IPS-20b (cell line): ENCODE results near the gene C19orf38.
"Not testable (repeated sequence)": the region's sequence is repeated elsewhere in the genome, so short reads cannot be mapped to it uniquely, and the experiment has no call there.

Experiments used
- H3K27ac ChIP-seq: one replicate; pipeline ENCODE4 v1.5.1; 2013; ENCODE audit warnings: low read length
- H3K27me3 ChIP-seq: 2 replicates; pipeline ENCODE4 v1.6.1; 2013; ENCODE audit warnings: mild to moderate bottlenecking, low read length, inconsistent platforms; ENCODE audit not compliant: insufficient read depth
- H3K36me3 ChIP-seq: 2 replicates; pipeline ENCODE4 v1.6.1; 2013; ENCODE audit warnings: low read depth, mild to moderate bottlenecking, inconsistent platforms, low read length, moderate library complexity; ENCODE audit not compliant: insufficient read depth
- H3K4me1 ChIP-seq: 2 replicates; pipeline ENCODE4 v1.6.1; 2013; ENCODE audit warnings: mild to moderate bottlenecking, control low read depth, inconsistent platforms, low read length, moderate library complexity; ENCODE audit not compliant: insufficient read depth
- H3K4me3 ChIP-seq: 2 replicates; pipeline ENCODE4 v1.5.1; 2013; ENCODE audit warnings: mild to moderate bottlenecking, low read length, inconsistent platforms
- H3K9ac ChIP-seq: 2 replicates; pipeline ENCODE4 v1.6.1; 2013; ENCODE audit warnings: low read depth, mild to moderate bottlenecking, inconsistent platforms, low read length, moderate library complexity
- H3K9me3 ChIP-seq: 2 replicates; pipeline ENCODE4 v1.6.1; 2013; ENCODE audit warnings: mild to moderate bottlenecking, low read depth, low read length, inconsistent platforms; ENCODE audit not compliant: insufficient read depth

C19orf38 gene

DNA sequence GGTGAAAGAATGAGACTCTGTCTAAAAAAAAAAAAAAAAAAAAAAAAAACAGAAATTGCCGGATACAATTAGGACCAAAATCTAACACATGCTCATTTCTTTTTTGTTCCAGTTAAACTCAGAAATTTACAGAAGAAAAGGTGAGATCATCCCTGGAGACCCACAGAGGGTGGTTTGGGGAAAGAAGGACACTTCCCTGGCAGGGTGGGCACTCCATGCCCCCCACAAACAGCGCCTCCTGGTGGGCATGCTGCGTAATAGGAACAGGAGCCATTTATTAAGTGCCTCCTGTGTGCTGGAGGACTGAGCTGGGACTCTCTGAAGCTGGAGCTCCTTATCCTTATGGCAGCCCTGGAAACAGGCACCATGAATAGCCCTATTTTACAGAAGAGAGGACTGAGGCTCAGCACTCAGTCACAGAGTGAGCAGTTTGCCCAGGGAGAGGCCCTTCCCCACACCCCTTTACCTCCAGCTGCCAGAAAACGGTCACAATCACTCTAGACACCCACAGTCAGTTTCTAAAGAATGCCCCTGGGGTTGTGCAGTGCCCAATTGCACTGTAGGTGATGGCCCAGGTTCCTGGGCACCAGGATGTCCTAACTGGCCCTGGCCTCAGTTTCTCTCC lies 10.1 kb downstream of the C19orf38 start:
- Histone ChIP-seq H3K9ac (no peak overlapping the region), H3K27me3 (no peaks in the 10 kb centered on the region), H3K27ac (no peak overlapping the region), H3K4me1 (no peaks in the 10 kb centered on the region), H3K36me3 (no peaks in the 10 kb centered on the region), H3K9me3 (no peaks in the 10 kb centered on the region), H3K4me3 (no peak overlapping the region)

DNA sequence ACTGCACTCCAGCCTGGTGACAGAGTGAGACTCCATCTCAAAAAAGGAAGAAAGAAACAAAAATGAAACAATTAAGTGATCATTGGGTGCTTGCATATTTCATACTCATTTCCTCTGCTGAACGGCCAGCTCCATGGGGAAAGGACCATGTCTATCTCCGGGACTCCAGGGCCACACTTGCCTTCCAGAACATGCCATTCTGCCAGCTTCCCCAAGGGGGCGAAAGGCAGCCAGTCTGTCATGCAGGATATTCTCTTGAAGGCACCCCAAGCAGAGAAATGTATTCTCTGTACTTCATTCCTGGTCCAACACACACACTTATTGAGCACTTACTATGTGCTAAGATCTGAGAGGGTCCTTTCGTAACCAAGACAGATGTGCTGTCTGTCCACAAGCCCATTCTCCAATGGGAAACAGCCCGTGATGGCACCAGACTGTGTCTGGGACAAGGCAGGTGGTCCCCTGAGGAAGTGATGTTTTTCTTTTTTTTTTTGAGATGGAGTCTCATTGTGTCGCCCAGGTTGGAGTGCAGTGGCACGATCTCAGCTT lies 13.0 kb downstream of the C19orf38 start:
- H3K9me3 ChIP-seq, result no peaks in the 10 kb centered on the region

DNA sequence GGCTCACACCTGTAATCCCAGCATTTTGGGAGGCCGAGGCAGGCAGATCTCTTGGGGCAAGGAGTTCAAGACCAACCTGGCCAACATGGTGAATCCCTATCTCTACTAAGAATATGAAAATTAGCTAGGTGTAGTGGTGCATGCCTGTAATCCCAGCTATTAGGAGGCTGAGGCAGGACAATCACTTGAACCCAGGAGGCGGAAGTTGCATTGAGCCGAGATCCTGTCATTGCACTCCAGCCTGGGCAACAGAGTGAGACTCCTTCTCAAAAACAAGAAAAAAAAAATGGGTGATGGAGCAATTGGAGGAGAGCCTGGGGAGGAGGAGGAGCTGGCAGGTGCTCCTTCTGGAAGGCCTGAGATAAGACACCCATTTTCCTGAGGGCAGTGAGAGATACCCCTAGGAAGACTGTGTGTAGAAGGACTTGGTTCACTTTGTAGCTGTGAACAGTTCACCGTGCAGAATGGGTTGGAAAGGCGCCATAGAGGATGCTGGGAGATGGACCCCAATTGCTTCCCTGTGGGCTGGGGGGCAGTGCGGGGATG lies 14.4 kb downstream of the C19orf38 start:
- Histone ChIP-seq H3K36me3 (no peaks in the 10 kb centered on the region), H3K9ac (no peak overlapping the region), H3K27ac (no peak overlapping the region), H3K9me3 (no peaks in the 10 kb centered on the region), H3K4me1 (no peaks in the 10 kb centered on the region), H3K4me3 (no peak overlapping the region), H3K27me3 (no peaks in the 10 kb centered on the region)

More for the DNA sequence above, 13.0 kb downstream of the C19orf38 start:
- Histone ChIP-seq H3K27me3 (no peaks in the 10 kb centered on the region), H3K9ac (no peak overlapping the region), H3K36me3 (no peaks in the 10 kb centered on the region), H3K4me3 (no peak overlapping the region), H3K27ac (no peak overlapping the region), H3K4me1 (no peaks in the 10 kb centered on the region)

DNA sequence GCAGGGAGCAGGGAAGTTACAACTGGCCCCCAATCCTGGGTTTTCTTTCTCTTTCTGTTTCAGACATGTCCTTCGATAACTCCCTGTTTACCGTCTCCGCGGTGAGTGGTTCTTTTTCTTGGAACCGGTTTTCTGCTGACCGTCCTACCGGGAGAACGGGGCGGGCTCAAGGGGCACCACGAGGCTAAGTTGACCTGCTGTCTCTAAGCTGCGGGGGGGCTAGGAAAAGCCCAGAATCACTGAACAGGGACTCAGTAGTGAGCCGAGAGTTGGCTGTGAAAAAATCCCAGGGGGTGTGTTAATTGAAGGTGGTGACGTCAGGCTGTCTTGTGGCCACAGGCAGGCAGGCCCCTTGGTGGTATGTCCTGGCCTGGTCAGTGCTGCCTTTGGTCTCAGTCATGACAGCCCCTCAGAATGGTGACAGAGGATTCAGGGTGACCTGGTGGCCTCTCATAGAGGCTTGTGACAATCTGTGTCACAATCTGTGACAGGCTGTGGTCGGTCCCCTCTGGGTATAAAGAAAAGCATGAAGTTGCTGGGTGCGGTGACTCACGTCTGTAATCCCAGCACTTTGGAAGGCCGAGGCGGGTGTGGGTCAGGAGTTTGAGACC lies 15.0 kb downstream of the C19orf38 start:
- Histone ChIP-seq H3K9ac (no peak overlapping the region), H3K36me3 (no peaks in the 10 kb centered on the region), H3K4me3 (no peak overlapping the region), H3K27me3 (no peaks in the 10 kb centered on the region), H3K27ac (no peak overlapping the region), H3K4me1 (no peaks in the 10 kb centered on the region), H3K9me3 (no peaks in the 10 kb centered on the region)

DNA sequence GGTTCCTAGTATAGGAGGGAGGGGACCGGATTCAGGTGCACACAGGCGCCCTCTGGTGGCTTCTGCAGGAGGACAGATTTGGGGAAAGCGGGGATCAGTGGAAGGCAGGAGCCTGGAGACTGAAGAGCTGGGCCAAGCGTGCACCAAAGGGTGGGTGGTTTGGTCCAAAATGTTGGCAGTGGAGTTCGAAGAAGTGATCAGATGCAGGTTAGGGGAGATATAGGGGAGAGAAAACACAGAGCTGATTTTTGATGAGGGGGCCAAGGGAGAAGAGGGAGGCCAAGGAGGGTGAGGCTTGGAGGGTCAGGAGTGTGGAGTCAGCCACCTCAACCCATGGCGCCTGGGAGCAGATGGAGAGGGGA lies 16.3 kb downstream of the C19orf38 start:
- Histone ChIP-seq H3K9me3 (no peaks in the 10 kb centered on the region), H3K4me3 (no peak overlapping the region), H3K9ac (no peak overlapping the region), H3K27ac (no peak overlapping the region), H3K27me3 (no peaks in the 10 kb centered on the region), H3K4me1 (no peaks in the 10 kb centered on the region), H3K36me3 (no peaks in the 10 kb centered on the region)

DNA sequence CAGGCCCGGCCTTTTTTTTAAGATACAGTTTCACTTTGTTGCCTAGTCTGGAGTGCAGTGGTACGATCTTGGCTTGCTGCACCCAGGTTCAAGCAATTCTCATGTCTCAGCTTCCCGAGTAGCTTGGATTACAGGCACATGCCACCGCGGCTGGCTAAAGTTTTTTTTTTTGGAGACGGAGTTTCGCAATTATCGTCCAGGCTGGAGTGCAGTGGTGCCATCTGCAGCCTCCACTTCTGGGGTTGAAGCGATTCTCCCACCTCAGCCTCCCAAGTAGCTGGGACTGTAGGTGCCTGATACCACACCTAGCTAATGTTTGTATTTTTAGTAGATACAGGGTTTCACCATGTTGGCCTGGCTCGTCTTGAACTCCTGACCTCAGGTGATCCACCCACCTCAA lies 18.3 kb downstream of the C19orf38 start:
- Histone ChIP-seq H3K36me3 (no peaks in the 10 kb centered on the region), H3K9ac (no peak overlapping the region), H3K27me3 (no peaks in the 10 kb centered on the region), H3K4me1 (no peaks in the 10 kb centered on the region), H3K9me3 (no peaks in the 10 kb centered on the region), H3K4me3 (no peak overlapping the region), H3K27ac (no peak overlapping the region)

DNA sequence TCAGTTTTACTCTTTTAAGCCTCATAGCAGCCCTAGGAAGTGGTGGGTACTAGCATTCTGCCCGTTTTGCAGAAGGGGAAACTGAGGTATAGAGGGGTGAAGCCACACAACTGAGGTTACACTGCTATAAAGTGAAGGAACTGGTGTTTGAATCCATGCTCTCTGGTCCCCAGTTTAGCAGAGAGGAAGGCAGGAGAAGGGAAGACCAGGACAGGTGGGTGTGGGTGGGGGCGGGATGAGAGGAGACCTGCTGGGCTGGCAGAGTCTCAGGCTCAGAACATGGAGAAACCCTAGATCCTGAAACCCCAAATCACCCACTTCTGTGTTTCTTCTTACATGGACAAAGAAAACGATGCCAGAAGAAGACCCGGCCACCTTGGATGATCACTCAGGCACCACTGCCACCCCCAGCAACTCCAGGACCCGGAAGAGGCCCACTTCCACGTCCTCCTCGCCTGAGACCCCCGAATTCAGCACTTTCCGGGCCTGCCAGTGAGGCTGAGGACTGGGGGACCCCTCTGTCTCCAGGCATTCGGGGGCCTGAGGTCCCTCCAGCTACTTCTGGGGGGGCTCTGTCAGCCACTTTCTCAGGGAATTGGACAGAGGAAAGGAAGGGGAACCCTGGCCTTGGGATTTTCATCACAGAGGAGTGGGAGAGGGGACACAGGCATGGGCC lies 20.8 kb downstream of the C19orf38 start:
- Histone ChIP-seq H3K36me3 (no peaks in the 10 kb centered on the region), H3K9me3 (no peaks in the 10 kb centered on the region), H3K9ac (no peak overlapping the region), H3K27ac (no peak overlapping the region), H3K4me1 (peaks cover 6% of the 10 kb centered on the region; the same call in 1 of the 2 replicates), H3K27me3 (no peaks in the 10 kb centered on the region), H3K4me3 (no peak overlapping the region)

DNA sequence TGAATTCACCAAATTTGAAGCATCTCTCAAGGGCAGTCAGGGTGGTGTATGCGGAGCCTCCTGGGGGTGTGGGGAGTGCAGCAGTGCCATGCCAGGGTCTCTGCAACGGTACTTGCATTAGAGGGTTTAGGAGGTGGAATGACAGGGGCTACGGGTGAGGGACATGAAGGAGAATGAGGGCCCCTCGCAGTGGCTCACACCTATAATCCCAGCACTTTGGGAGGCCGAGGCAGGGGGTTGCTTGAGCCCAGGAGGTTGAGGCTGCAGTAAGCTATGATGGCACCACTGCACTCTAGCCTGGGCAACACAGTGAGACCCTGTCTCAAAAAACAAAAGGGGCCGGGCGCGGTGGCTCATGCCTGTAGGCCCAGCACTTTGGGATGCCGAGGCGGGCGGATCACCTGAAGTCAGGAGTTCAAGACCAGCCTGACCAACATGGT lies 21.7 kb downstream of the C19orf38 start:
- not testable (repeated sequence) for H3K9me3 ChIP-seq, H3K27ac ChIP-seq, H3K27me3 ChIP-seq, H3K36me3 ChIP-seq, H3K4me1 ChIP-seq, H3K4me3 ChIP-seq
- peak overlapping the region; percentile 85; the same call in 1 of the 2 replicates for H3K9ac ChIP-seq

DNA sequence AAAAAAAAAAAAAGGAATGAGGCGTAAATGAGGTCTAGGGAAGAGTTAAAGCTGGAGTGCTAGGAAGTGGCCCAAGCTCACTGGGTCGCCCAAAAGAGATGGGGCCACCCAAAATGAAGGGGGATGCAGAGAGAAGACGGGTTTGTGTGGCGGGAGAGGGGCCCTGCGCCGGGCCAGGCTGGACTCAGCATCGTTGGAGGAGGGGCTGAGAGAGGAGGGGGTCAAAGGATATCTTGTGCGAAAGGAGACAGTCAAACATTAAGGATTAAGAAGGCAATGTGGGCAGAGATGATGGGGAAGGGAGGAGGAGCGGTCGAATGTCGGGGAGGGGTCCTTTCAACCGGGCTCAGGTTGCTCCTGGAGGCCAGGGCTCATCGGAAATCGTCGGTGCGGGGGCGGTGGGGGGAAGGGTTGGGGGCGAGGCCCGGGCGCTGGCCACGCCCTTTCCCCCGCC lies 22.3 kb downstream of the C19orf38 start:
- Histone ChIP-seq H3K27ac (peak overlapping the region; percentile 59), H3K4me1 (peaks cover 6% of the 10 kb centered on the region; the same call in 1 of the 2 replicates)

DNA sequence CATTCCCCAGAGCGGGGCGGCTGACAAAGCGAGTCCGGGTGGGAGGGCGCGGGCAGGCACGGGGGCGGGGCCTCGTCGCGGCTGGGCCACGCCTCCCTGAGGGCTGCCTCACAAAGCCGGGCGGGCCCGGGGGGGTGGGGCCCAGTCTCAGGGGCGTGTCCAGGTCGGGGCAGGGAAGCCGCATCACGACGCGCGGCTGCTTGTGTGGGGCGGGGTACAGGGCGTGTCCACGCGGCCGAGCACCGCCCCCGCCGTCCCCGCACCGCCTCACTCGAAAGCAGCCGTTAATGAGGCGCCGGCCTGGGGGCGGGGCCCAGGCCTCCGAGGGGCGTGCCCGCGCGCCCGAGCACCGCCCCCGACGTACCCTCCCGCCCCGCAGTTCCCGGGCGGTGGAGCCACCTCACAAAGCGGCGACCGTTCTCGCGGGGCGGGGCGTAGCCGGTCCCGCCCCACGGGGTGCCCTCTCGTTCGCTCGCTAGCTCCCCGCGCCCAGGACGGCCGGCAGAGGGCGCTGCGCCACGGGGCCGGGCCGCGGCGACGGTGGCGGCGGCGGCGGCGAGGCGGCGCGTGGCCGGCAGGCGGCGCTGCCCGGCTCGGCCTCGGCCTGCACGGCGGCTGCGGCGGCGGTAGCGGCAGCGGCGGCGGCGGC lies 22.9 kb downstream of the C19orf38 start, which contains the start of gene CARM1:
TSS of gene CARM1 (plus strand) at position 599 of the 649 bp plus-strand sequence. CDS start 150 bp downstream, outside the sequence.
- no peaks in the 10 kb centered on the region for H3K36me3 ChIP-seq
- H3K27me3 ChIP-seq, result no peaks in the 10 kb centered on the region
- H3K9ac ChIP-seq, result peak within 1 kb of the TSS; percentile 89
- H3K4me3 ChIP-seq, result peak within 1 kb of the TSS; percentile 89
- H3K27ac ChIP-seq, result peak within 1 kb of the TSS; percentile 59
- H3K9me3 ChIP-seq, result no peaks in the 10 kb centered on the region
- peaks cover 6% of the 10 kb centered on the region; the same call in 1 of the 2 replicates for H3K4me1 ChIP-seq

More for the DNA sequence above, 22.3 kb downstream of the C19orf38 start:
- Histone ChIP-seq H3K9me3 (no peaks in the 10 kb centered on the region), H3K9ac (peak overlapping the region; percentile 85; the same call in 1 of the 2 replicates), H3K4me3 (peak overlapping the region; percentile 64), H3K36me3 (no peaks in the 10 kb centered on the region), H3K27me3 (no peaks in the 10 kb centered on the region)
